Keratinocyte (primary cell): Measurements from ENCODE around the gene CTDSP1. TPM values are rescaled to one million over a fixed set of nuclear protein-coding genes. Genes with fewer than 3 reads are reported as not detected.

Source experiments
- DNase-seq: peaks from one replicate; pipeline ENCODE4 v3.0.0-alpha.2; 2011; ENCODE audit warnings: low read depth, missing footprints, low spot score
- FAIRE-seq: peaks from 2 replicates; lab custom pipeline; 2011; peaks lifted over from hg19 to GRCh38; lab: Jason Lieb, UNC
- H2AFZ ChIP-seq: 2 replicates; pipeline ENCODE4 v1.6.0; 2012; ENCODE audit warnings: low read length, control low read depth, inconsistent platforms; ENCODE audit not compliant: control insufficient read depth
- H3K27ac ChIP-seq: 2 replicates; pipeline ENCODE4 v1.5.1; 2011; ENCODE audit warnings: low read length; ENCODE audit not compliant: control insufficient read depth, insufficient read depth
- H3K27me3 ChIP-seq: 3 replicates; pipeline ENCODE4 v1.6.0; 2011; ENCODE audit warnings: low read length; ENCODE audit not compliant: control insufficient read depth, insufficient read depth; ENCODE audit errors: extremely low read depth
- H3K36me3 ChIP-seq, 2 experiments: 2 replicates in 1 of 2; 3 replicates in 1 of 2; pipeline ENCODE4 v1.5.1; 2011; ENCODE audit warnings: low read length in 2 of 2, mild to moderate bottlenecking in 1 of 2; ENCODE audit not compliant: control insufficient read depth in 2 of 2, insufficient read depth in 2 of 2; ENCODE audit errors: extremely low read depth in 1 of 2
- H3K4me1 ChIP-seq: 3 replicates; pipeline ENCODE4 v1.5.1; 2011; ENCODE audit warnings: low read length; ENCODE audit not compliant: control insufficient read depth, insufficient read depth; ENCODE audit errors: extremely low read depth
- H3K4me2 ChIP-seq: 3 replicates; pipeline ENCODE4 v1.6.0; 2011; ENCODE audit warnings: low read depth, low read length; ENCODE audit not compliant: control insufficient read depth, insufficient read depth; ENCODE audit errors: extremely low read depth
- H3K4me3 ChIP-seq, 3 experiments: fragments of 200-600 bp in 1 of 3; sonication (generic) in 1 of 3; 2 replicates in 2 of 3; 3 replicates in 1 of 3; pipeline ENCODE4 v1.5.1; 2011 to 2016; ENCODE audit warnings: low read length in 3 of 3, mild to moderate bottlenecking in 3 of 3, control low read depth in 2 of 3, inconsistent platforms in 1 of 3, low read depth in 1 of 3, mixed read lengths in 1 of 3, mixed run types in 1 of 3, moderate library complexity in 1 of 3; ENCODE audit not compliant: control insufficient read depth in 2 of 3, insufficient read depth in 2 of 3; ENCODE audit errors: extremely low read depth in 1 of 3
- H3K79me2 ChIP-seq: 2 replicates; pipeline ENCODE4 v1.6.0; 2012; ENCODE audit warnings: low read length; ENCODE audit not compliant: control insufficient read depth, insufficient read depth
- H3K9ac ChIP-seq: 3 replicates; pipeline ENCODE4 v1.6.0; 2011; ENCODE audit warnings: low read length; ENCODE audit not compliant: control insufficient read depth, insufficient read depth; ENCODE audit errors: extremely low read depth
- H3K9me1 ChIP-seq: 3 replicates; pipeline ENCODE4 v1.6.0; 2011; ENCODE audit warnings: low read length; ENCODE audit not compliant: control insufficient read depth, insufficient read depth; ENCODE audit errors: extremely low read depth
- H3K9me3 ChIP-seq: 2 replicates; pipeline ENCODE4 v1.5.1; 2012; ENCODE audit warnings: low read depth, low read length; ENCODE audit not compliant: control insufficient read depth
- H4K20me1 ChIP-seq: 3 replicates; pipeline ENCODE4 v1.6.0; 2011; ENCODE audit warnings: low read length; ENCODE audit not compliant: control insufficient read depth, insufficient read depth; ENCODE audit errors: extremely low read depth
- CTCF ChIP-seq, 3 experiments: IDR thresholded peaks in 1 of 3; conservative IDR thresholded peaks in 1 of 3; optimal IDR thresholded peaks in 1 of 3; 2 replicates in 2 of 3; 3 replicates in 1 of 3; pipeline versions ENCODE3 to v1.5.1; 2011; ENCODE audit warnings: low read length in 3 of 3, mild to moderate bottlenecking in 3 of 3, moderate library complexity in 2 of 3, control low read depth in 1 of 3, inconsistent platforms in 1 of 3; ENCODE audit not compliant: insufficient read depth in 2 of 3; ENCODE audit errors: extremely low read depth in 1 of 3
- EZH2 ChIP-seq: IDR thresholded peaks from one replicate; pipeline ENCODE4 v1.6.1; 2012; ENCODE audit warnings: inconsistent platforms, mild to moderate bottlenecking, low read length, moderate library complexity
- dilution Hi-C: fragments of 300-500 bp; cut with MboI; formaldehyde crosslinking; loops from one replicate; pipeline ENCODE4 v1.7.0; 2020; ENCODE audit warnings: low sequenced_read_pairs; ENCODE audit not compliant: extremely low pct_ligation_motif_present
- polyA plus RNA-seq, 5 experiments: library from polyadenylated mRNA; depleted of rRNA in 3 of 5; stranded (reverse) in 3 of 5; stranded (forward) in 1 of 5; unstranded in 1 of 5; fragments of >200 nt; gene quantifications; 1 replicate in 1 of 5; 2 replicates in 3 of 5; 3 replicates in 1 of 5; pipeline versions ENCODE4 v1.2.1 to v1.2.3, GENCODE V29; 2011 to 2012; ENCODE audit warnings: missing spikeins in 2 of 5, low read depth in 1 of 5, low replicate concordance in 1 of 5

The CTDSP1 gene
- polyA plus RNA-seq, 1 donor (not counting 4 experiments of a cell fraction or from before 2014, with no cell fraction given): 38.7 TPM

GRCh38 chr2:218407717-218408116 lies 8.0 kb downstream of the CTDSP1 start:
- no peak overlapping the region for H3K27ac ChIP-seq
- TF ChIP-seq EZH2 (no peak), CTCF (optimal IDR thresholded peaks at IDR 0.05 in 1 of 3, IDR thresholded peaks at IDR 0.05 in 1 of 3, conservative IDR thresholded peaks at IDR 0.05 in 1 of 3; ENCODE audit: extremely low read depth in 1 of 3, insufficient read depth in 2 of 3, low read length in 3 of 3) (no peak)
- H3K9me3 ChIP-seq: no peaks in the 10 kb centered on the region
- no peak overlapping the region for H2AFZ ChIP-seq
- no peak for FAIRE-seq
- H3K4me1 ChIP-seq: peaks cover 20% of the 10 kb centered on the region
- no peak overlapping the region for H3K4me3 ChIP-seq
- no peaks in the 10 kb centered on the region for H3K9me1 ChIP-seq
- H3K27me3 ChIP-seq: no peaks in the 10 kb centered on the region
- no peak overlapping the region for H3K4me2 ChIP-seq
- no peak overlapping the region for H3K9ac ChIP-seq
- H3K79me2 ChIP-seq: peaks cover 2% of the 10 kb centered on the region
- H4K20me1 ChIP-seq: no peaks in the 10 kb centered on the region
- DNase-seq: no peak
- dilution Hi-C loops: no loop called here
- H3K36me3 ChIP-seq: peaks cover 10 to 12% of the 10 kb centered on the region in 2 experiments

- no peaks in the 10 kb centered on the region for H4K20me1 ChIP-seq
- FAIRE-seq: no peak
- no peaks in the 10 kb centered on the region for H3K79me2 ChIP-seq
- H3K4me2 ChIP-seq: no peak overlapping the region
- dilution Hi-C loops: no loop called here
- no peaks in the 10 kb centered on the region for H3K27me3 ChIP-seq
- H3K9me1 ChIP-seq: no peaks in the 10 kb centered on the region
- H3K27ac ChIP-seq: no peak overlapping the region
- H3K36me3 ChIP-seq: no peaks in the 10 kb centered on the region
- no peak overlapping the region for H3K4me3 ChIP-seq
- peaks cover 4% of the 10 kb centered on the region for H3K4me1 ChIP-seq
- no peak overlapping the region for H2AFZ ChIP-seq
- H3K9ac ChIP-seq: no peak overlapping the region
- no peak for TF ChIP-seq CTCF (optimal IDR thresholded peaks at IDR 0.05 in 1 of 3, IDR thresholded peaks at IDR 0.05 in 1 of 3, conservative IDR thresholded peaks at IDR 0.05 in 1 of 3; ENCODE audit: extremely low read depth in 1 of 3, insufficient read depth in 2 of 3, low read length in 3 of 3)
- no peak for TF ChIP-seq EZH2
- no peak for DNase-seq
- no peaks in the 10 kb centered on the region for H3K9me3 ChIP-seq
Observed at GRCh38 chr2:218418321-218418716, 18.7 kb downstream of the CTDSP1 start.
